Hematopoietic multipotent progenitor cell treated with erythropoietin and hydrocortisone succinate and interleukin-3 and kit ligand, for 17 days (in vitro differentiated cells): Measurements from ENCODE around the gene LCNL1.

Experiments used
- DNase-seq: peaks from one replicate; pipeline ENCODE4 v3.0.0-alpha.2; 2015; ENCODE audit warnings: low spot score

Gene LCNL1

DNA sequence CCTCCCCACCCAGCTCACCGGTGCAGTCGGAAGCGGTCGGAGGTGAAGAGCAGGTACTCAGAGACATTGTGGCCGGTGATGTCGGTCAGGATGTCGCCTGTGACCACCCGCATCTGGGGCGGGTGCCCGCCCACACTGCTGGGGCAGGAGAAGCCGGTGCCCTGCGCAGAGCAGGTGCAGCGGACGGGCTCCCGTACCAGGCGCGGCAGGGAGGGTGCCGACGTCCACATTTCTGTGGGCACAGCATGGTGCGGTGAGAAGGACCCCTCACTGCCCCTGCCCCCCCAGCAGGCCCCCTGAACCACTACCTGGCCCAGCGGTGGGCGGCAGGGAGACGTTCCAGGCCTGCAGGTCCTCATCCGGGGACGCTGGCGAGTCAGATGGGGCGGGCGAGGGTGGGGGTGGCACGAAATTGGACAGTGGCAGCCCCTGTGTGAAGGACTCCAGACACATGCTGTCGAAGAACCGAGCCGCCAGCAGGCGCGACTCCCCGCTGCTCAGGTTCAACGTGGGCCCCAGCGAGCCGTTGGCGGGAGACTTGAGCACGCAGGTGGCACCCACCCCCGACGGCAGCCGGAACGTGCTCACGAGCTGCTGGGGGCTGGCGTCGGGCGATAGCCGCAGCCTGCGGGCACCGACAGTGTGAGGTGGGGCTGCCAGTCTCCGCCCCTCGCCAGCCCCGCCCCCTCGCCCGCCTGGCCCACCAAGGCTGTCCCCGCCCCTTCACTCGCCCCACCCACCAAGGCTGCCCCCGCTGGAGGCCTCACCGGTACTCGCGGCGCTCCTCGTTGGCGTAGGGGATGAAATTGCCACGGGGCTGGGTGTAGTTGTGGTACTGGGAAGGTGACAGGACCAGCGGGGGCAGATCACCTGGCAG, 30.1 kb downstream of the LCNL1 start:
- no peak for DNase-seq

DNA sequence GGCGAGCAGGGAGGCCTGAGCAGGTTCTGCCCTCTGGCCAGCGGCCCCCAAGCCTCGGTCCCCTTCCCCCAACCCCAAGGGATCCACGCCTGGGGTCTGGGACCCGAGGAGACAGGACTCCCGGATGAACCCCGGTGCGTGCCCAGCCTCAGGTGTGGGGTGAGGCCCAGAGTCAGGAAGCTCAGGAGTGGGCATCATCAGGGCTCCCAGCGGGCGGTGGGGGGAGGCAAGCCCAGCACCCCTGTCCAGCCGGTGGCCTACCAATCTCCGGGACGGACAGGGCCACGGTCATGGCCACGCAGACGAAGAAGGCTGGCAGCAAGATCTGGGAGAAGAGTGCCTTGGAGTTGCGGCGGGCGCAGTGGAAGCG, 30.8 kb downstream of the LCNL1 start:
- DNase-seq: no peak

GRCh38 chr9:137014166-137014565, 31.4 kb downstream of the LCNL1 start:
- no peak for DNase-seq

GRCh38 chr9:137014776-137015539, 32.2 kb downstream of the LCNL1 start:
- no peak for DNase-seq

DNA sequence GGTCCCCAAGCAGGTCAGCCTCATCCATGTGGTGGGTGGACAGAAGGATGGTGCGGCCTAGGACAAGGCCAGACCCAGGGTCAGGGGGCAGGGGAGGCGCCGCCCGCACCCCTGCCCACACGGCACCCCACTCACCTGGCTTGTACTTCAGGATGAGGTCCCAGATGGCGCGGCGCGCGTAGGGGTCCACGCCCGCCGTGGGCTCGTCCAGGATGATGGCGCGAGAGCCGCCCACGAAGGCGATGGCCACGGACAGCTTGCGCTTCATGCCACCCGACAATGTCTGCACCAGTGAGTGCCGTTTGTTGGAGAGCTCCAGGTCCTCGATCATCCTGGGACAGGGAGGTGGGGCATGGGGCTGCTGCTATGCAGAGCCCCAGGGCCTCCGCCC, 32.7 kb downstream of the LCNL1 start:
- DNase-seq: no peak

- no peak for DNase-seq
Measured at GRCh38 chr9:137015976-137016375, 33.2 kb downstream of the LCNL1 start.

DNA sequence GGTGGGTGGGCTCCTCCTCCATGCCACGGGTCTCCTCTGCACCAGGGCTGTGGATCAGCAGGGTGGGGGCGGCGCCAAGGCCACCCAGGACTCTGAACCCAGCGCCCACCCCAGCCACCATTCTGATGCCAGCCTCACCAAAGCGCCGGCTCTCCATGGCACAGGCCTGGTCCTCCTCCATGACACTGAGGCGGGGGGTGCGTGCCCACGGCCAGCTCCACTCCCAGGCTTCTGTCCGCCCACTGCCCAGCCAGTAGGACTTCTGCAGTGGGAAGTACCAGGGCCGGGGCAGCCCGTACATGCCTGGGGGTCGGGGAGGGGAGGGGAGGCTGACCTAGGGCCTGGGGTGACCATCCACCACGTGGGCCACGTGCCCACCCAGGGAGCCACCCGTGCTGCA, 33.6 kb downstream of the LCNL1 start:
- DNase-seq: no peak

DNA sequence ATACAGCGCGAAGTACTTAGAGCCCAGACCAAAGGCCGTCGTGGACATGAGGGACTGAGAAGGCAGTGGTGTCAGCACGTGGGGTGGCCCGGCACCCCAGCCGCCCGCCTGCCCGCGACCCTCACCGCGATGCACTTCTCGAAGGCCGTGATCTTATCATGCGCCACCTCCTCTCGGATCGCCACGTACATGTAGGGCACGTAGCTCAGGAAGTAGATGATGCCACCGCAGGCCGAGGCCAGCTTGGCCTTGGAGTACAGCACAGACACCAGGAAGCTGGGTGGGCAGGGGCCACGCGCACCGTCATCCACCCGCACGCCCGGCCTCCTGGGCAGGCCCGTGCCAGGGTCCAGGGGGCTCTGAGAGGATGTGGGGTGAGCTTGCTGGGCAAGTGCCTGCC, 34.3 kb downstream of the LCNL1 start:
- no peak for DNase-seq

GRCh38 chr9:137017791-137018497, 35.2 kb downstream of the LCNL1 start:
- no peak for DNase-seq

DNA sequence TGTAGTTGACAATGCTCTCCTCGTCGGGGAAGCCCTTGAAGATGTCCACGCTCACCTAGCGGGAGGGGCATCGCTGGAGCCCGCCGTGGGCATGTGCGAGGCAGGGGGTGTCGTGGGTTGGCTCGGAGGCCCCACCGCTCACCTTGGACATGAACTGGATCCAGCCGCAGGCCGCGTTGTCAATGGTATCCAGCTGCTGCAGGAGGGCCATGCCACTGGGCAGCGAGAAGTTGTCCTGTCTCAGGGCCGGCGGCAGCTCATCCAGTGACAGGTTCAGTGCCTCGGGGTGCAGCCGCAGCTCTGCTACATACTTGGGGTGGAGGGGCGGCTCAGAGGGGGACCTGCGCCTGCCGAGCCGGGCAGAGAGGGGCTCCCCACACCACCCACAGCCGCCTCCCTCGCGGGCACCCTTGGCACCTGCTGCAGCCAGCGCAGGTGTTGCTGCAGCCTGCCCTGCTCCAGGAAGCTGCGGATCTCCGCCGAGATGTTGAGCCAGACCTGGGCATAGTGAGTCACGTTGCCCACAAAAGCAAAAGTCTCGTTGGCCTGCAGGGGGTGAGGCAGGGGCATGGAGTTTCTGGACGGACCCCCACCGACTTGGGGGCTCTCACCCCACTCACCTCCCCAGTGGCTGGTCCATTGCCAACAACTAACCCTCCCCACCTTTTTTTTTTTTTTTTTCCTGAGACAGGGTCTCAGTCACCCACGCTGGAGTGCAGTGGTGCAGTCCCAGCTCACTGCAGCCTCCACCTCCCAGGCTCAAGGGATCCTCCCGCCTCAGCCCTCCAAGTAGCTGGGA, 36.2 kb downstream of the LCNL1 start:
- no peak for DNase-seq

DNA sequence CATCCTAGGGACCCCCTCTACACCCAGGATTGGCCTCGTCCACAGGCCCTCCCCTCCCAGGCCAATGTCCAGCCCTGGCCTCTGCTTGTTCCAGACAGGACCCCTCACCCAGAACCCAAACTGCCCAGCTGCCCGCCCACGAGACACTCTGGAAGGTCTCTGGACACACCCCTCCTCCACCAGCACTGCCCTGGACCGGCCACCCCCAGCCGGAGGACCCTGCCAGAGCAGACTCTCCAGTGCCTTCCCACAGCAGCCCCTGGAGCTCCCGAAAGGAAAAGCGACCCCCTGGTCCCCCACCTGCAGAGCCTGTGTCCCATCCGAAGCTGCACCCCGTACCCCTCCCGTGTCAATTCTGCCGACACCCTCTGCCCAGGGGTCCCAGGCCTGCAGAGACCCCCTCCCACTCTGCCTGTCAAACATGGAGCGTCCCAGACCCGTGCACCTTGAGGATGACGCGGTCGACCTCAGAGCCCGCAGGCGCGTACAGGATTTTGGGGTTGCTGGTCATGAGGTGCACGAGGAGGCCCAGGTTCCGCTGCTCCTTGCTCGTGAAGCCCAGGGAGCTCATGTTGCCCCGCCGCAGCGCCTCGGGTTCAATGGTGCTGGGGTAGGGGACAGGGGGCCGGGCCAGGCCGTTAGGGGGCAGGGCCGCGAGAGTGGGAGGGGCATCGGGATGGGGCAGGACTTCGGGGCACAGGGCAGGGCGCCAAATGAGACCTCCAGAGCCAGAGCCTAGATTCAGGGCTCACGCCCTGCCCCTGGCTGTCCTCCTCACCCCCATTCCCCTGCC, 37.3 kb downstream of the LCNL1 start:
- DNase-seq: no peak

DNA sequence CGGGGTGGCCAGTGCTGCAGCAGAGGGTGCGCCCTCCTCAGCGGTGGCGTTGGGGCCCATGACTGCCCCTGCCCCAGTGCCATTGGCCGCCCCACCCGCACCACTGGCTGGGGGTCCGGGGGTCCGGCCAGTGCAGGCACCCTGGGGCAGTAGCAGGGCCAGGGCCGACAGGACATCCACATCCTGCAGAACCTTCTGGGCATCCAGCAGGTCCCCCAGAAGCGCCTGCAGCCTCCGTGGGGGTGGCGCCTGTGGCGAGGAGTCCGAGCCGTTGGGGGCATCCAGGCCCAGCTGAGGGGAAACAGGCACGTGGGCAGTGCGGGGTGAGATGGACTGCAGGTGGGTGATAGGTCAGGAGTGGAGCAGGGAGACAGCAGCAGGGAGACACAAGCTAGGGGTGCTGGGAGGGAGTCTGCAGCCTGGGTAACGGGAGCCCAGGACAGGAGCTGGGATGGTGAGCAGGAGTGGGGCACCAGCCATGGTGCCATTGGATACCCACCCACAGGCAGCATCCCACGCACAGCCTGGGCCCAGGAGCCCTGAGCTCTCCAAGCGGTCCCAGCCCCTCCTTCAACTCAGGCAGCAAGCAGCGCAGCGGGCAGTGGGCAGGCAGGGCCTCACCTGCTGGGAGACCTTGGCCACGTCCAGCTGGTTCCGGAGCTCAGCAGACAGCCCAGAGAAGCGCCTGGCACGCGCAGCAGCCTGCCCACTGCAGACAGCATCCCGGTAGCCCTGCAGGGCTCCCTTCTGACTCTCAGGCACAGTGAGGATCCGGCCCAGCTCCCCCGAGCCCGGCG, 38.2 kb downstream of the LCNL1 start:
- DNase-seq: no peak

- DNase-seq: no peak
Measured at GRCh38 chr9:137021568-137021978, 38.8 kb downstream of the LCNL1 start.

DNA sequence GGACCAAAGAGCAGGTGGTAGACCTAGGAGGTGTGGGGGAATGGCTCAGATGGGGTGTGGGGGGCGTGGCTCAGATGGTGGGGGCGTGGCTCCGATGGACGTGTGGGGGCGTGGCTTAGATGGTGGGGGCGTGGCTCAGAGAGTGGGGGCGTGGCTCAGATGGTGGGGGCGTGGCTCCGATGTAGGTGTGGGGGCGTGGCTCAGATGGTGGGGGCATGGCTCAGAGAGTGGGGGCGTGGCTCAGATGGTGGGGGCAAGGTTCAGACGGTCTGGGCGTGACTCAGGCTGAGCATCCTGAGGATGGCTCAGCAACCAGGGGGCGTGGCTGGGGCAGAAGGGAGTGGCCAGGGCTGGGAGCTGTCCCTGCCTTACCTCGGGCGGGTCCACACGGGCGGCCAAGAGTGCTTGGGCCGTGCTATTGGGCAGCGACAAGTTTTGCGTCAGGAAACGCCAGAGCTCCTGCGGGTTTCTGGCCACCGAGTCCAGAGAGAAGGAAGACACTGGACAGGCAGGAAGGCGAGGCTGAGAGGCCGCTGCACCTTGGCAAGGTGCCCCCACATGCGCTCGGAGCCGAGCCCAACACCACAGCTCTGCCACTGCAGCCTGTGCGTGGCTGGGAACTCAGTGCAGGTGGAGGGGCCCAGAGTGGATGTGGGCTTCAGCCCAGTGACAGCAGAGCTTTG, 39.3 kb downstream of the LCNL1 start:
- DNase-seq: peak; percentile 85

DNA sequence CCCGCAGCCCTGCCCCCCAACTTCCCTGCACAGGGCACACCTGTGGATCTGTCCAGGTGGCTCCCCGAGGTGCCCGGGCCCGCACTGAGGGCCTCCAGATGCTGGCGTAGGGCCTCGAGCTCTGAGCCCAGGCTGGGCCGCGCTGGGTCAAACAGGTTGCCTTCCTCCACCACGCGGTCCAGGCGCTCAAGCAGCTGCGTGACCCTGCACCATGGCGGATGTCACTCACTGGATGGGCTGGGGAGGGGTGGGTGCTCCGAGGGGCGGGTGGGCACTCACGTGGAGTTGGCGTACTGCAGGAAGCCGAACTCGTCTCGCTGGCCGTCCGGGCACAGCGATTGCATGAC, 39.8 kb downstream of the LCNL1 start:
- no peak for DNase-seq

GRCh38 chr9:137023157-137023556, 40.4 kb downstream of the LCNL1 start:
- no peak for DNase-seq

DNA sequence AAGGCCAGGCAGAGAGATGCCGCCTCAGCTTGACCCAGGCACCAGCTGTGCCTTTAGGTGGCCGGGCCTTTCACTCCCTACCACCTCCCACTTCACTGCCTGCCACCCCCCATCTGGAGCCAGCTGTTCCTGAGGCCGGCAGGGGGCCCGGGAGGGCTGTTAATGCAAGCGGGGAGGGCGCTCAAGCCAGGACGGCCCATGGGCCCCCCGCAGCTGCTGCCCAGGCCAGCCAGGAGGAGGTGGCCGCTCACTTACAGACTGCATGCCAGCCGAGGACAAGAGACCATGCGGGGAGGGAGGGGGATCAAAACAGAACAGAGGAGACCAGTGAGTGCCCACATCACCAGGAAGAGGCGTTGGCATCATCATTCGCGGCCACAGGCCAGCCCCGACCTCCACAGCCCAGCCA, 40.8 kb downstream of the LCNL1 start:
- DNase-seq: no peak

- no peak for DNase-seq
Measured at GRCh38 chr9:137025517-137025966, 42.7 kb downstream of the LCNL1 start.

DNA sequence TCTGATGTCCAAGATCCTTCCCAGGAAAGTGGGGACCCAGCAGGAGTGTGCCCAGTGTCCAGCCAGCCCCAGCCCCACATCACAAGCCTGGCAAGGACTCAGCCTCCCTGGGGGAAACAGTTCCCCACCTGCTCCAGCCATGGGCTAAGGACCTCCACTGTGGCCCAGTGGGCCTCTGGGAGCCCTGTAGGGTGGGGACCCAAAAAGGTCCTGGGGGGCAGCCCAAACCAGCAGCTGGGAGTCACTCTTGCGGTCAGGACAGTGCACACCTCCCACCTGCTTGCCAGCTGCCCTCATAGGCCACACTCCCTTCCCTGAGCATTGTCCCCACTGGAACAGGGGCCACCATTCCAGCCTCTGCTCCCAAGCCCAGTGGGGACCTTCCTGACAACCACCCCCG, 43.6 kb downstream of the LCNL1 start:
- DNase-seq: no peak

DNA sequence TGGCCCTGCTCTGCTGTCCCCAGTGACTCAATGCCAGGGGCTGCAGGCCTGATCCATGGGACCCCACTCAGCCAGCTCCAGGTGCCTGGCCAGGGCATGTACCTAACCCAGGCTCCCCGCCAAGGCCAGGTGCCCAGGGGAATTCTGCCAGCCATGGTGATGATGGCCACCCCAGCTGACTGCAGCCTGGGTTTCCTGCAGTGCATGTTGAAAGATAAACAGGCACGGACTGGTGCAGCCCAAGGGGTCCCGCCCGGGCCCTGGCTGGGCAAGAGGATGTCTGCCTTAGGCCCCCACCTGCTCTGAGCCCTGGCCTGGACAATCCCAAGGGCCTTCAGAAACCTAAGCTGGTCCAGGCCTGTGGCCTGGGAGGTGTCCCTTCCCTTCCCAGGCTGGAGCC, 44.0 kb downstream of the LCNL1 start:
- no peak for DNase-seq
